Fibroblast of lung (primary cell): ENCODE data around the gene YRDC. TPM values are rescaled to one million over a fixed set of nuclear protein-coding genes. Genes with fewer than 3 reads are reported as not detected.
A peak's percentile ranks its signal among the peaks of the same experiment; 100 is the strongest.

Experiments used
- DNase-seq, 2 donors: peaks; one replicate each; pipeline versions ENCODE4 v3.0.0 to v3.0.0-alpha.2; 2010; ENCODE audit warnings: low read depth in 2 of 2
- H2AFZ ChIP-seq: 2 replicates; pipeline ENCODE4 v1.5.1; 2012; ENCODE audit warnings: low read length, control low read depth, inconsistent platforms
- H3K27ac ChIP-seq: 2 replicates; pipeline ENCODE4 v1.5.1; 2011; ENCODE audit warnings: low read length, control low read depth; ENCODE audit not compliant: insufficient read depth
- H3K27me3 ChIP-seq: 2 replicates; pipeline ENCODE4 v1.5.1; 2011; ENCODE audit warnings: mild to moderate bottlenecking, low read length; ENCODE audit not compliant: control insufficient read depth, insufficient read depth
- H3K36me3 ChIP-seq: 2 replicates; pipeline ENCODE4 v1.5.1; 2011; ENCODE audit warnings: low read length; ENCODE audit not compliant: control insufficient read depth, insufficient read depth
- H3K4me1 ChIP-seq: 2 replicates; pipeline ENCODE4 v1.5.1; 2011; ENCODE audit warnings: low read length; ENCODE audit not compliant: control insufficient read depth, insufficient read depth; ENCODE audit errors: extremely low read depth
- H3K4me2 ChIP-seq: 2 replicates; pipeline ENCODE4 v1.5.1; 2011; ENCODE audit warnings: low read length, control low read depth; ENCODE audit not compliant: insufficient read depth; ENCODE audit errors: extremely low read depth
- H3K4me3 ChIP-seq, 4 experiments: fragments of 200-600 bp in 1 of 4; sonication (generic) in 1 of 4; replicated peaks in 1 of 4; 2 replicates each; pipeline ENCODE4 v1.5.1; 2011 to 2016; ENCODE audit warnings: low read length in 4 of 4, low read depth in 3 of 4, mild to moderate bottlenecking in 3 of 4, control low read depth in 2 of 4, inconsistent platforms in 1 of 4, mixed read lengths in 1 of 4; ENCODE audit not compliant: insufficient read depth in 1 of 4; ENCODE audit errors: control extremely low read depth in 1 of 4
- H3K79me2 ChIP-seq: 2 replicates; pipeline ENCODE4 v1.5.1; 2012; ENCODE audit warnings: mild to moderate bottlenecking, low read length, inconsistent platforms; ENCODE audit not compliant: control insufficient read depth, insufficient read depth
- H3K9ac ChIP-seq: 2 replicates; pipeline ENCODE4 v1.5.1; 2011; ENCODE audit warnings: mild to moderate bottlenecking, low read length, control low read depth; ENCODE audit not compliant: insufficient read depth
- H3K9me3 ChIP-seq: 2 replicates; pipeline ENCODE4 v1.5.1; 2012; ENCODE audit warnings: low read depth, low read length; ENCODE audit not compliant: control insufficient read depth, insufficient read depth
- H4K20me1 ChIP-seq: 2 replicates; pipeline ENCODE4 v1.5.1; 2011; ENCODE audit warnings: low read length; ENCODE audit not compliant: control insufficient read depth, insufficient read depth; ENCODE audit errors: extremely low read depth
- CTCF ChIP-seq, 2 donors: IDR thresholded peaks in 1 of 2; conservative IDR thresholded peaks in 1 of 2; 1 replicate in 1 of 2; 2 replicates in 1 of 2; pipeline ENCODE4 v1.5.1; 2011 to 2012; ENCODE audit warnings: low read length in 2 of 2, control low read depth in 1 of 2, inconsistent platforms in 1 of 2, low read depth in 1 of 2, mild to moderate bottlenecking in 1 of 2
- EZH2 ChIP-seq: IDR thresholded peaks from 2 replicates; pipeline ENCODE4 v1.5.1; 2012; ENCODE audit warnings: low read length, control low read depth, mild to moderate bottlenecking; ENCODE audit errors: missing control alignments
- polyA plus RNA-seq, 2 donors: library from polyadenylated mRNA; depleted of rRNA in 1 of 2; stranded (reverse) in 1 of 2; unstranded in 1 of 2; fragments of >200 nt; gene quantifications; 2 replicates each; pipeline ENCODE4 v1.2.1, GENCODE V29; 2011 to 2012; ENCODE audit warnings: missing spikeins in 1 of 2
- total RNA-seq: library from RNA; depleted of rRNA; stranded (reverse); fragments of >200 nt; gene quantifications from 2 replicates; pipeline ENCODE4 v1.2.1, GENCODE V29; 2014

The YRDC gene
- total and polyA plus RNA-seq, 2 donors (not counting 1 experiment from before 2014, with no cell fraction given), result 9.9 to 14.0 TPM

- no peaks in the 10 kb centered on the region for H4K20me1 ChIP-seq
- no peaks in the 10 kb centered on the region for H3K79me2 ChIP-seq
- H3K9me3 ChIP-seq, result no peaks in the 10 kb centered on the region
- TF ChIP-seq EZH2, result no peak
- no peak for TF ChIP-seq CTCF (conservative IDR thresholded peaks at IDR 0.05 in 1 of 2, IDR thresholded peaks at IDR 0.05 in 1 of 2; ENCODE audit: low read depth in 1 of 2, low read length in 2 of 2)
- H3K36me3 ChIP-seq, result peaks cover 9% of the 10 kb centered on the region
- no peak overlapping the region for H3K27ac ChIP-seq
- no peak overlapping the region for H2AFZ ChIP-seq
- no peaks in the 10 kb centered on the region for H3K27me3 ChIP-seq
- no peak overlapping the region for H3K4me3 ChIP-seq
- no peak overlapping the region for H3K9ac ChIP-seq
- no peak overlapping the region for H3K4me2 ChIP-seq
- no peaks in the 10 kb centered on the region for H3K4me1 ChIP-seq
- no peak for DNase-seq
These were observed 17.5 kb upstream of the YRDC start for GRCh38 chr1:37825506-37825905.

GRCh38 chr1:37824001-37824400 is 16.0 kb upstream of the YRDC start:
- H3K27me3 ChIP-seq, result no peaks in the 10 kb centered on the region
- peaks cover 9% of the 10 kb centered on the region for H3K36me3 ChIP-seq
- no peaks in the 10 kb centered on the region for H3K79me2 ChIP-seq
- TF ChIP-seq CTCF (conservative IDR thresholded peaks at IDR 0.05 in 1 of 2, IDR thresholded peaks at IDR 0.05 in 1 of 2; ENCODE audit: low read depth in 1 of 2, low read length in 2 of 2) (no peak), EZH2 (no peak)
- H3K27ac ChIP-seq, result no peak overlapping the region
- H3K4me1 ChIP-seq, result no peaks in the 10 kb centered on the region
- no peak overlapping the region for H3K4me2 ChIP-seq
- no peaks in the 10 kb centered on the region for H3K9me3 ChIP-seq
- no peak overlapping the region for H2AFZ ChIP-seq
- H4K20me1 ChIP-seq, result no peaks in the 10 kb centered on the region
- DNase-seq, result no peak
- no peak overlapping the region for H3K4me3 ChIP-seq
- no peak overlapping the region for H3K9ac ChIP-seq

- H3K36me3 ChIP-seq, result peaks cover 9% of the 10 kb centered on the region
- DNase-seq, result peak in 1 of 2 donors; percentile 54
- H3K4me2 ChIP-seq, result no peak overlapping the region
- no peaks in the 10 kb centered on the region for H3K4me1 ChIP-seq
- TF ChIP-seq CTCF (conservative IDR thresholded peaks at IDR 0.05 in 1 of 2, IDR thresholded peaks at IDR 0.05 in 1 of 2; ENCODE audit: low read depth in 1 of 2, low read length in 2 of 2) (no peak), EZH2 (no peak)
- no peak overlapping the region for H3K9ac ChIP-seq
- no peak overlapping the region for H3K27ac ChIP-seq
- no peaks in the 10 kb centered on the region for H4K20me1 ChIP-seq
- H3K27me3 ChIP-seq, result no peaks in the 10 kb centered on the region
- no peaks in the 10 kb centered on the region for H3K9me3 ChIP-seq
- H3K79me2 ChIP-seq, result no peaks in the 10 kb centered on the region
- H2AFZ ChIP-seq, result no peak overlapping the region
- H3K4me3 ChIP-seq, result no peak overlapping the region
These were observed 15.2 kb upstream of the YRDC start for GRCh38 chr1:37822906-37823815.
